ENCODE measurements around the gene C5AR1. TPM values are rescaled to one million over a fixed set of nuclear protein-coding genes. Genes with fewer than 3 reads are reported as not detected.
"Not testable (repeated sequence)": the region's sequence is repeated elsewhere in the genome, so short reads cannot be mapped to it uniquely, and the experiment has no call there.

The C5AR1 gene
- total RNA-seq, 2 experiments from 2014 or later = 0.65 to 2.2 TPM

DNA sequence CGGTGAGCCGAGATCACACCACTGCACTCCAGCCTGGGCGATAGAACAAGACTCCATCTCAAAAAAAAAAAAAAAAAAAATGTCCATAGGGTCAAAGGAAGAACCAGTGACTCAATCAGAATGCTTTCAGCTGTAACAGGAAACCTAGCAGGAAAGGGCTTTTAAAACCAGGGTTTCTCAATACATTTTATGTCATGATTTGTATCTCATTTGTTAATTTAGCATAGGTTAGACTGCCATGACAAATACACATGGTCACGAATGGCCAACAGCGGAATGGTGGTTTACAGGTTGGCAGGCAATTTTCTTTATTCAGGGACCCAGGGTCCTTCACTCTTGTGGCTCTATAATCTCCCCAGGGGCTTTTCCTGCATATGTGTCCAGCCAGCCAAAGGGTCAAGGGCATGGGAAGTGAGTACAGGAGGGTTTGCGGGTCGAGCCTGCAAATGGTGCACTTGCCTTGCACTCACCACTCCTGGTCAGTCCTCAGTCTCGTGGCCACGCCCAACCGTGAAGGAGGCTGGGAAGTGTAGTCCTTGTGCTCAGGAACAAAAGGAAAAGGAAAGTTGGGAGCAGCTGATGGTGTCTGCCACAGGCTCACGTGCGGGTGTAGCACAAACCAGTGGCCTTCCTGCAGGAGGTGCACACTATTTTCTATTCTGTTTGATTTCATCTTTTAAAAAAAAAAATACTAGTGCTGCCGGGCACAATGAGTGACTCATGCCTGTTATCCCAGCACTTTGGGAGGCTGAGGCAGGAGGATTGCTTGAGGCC lies 54.3 kb downstream of the C5AR1 start:
- POLR2A ChIA-PET = interaction anchor here (0.6 kb wide), 1 partner anchor 37 kb away, joined by 5 read pairs; no protein-coding TSS in a partner anchor
- no peaks in the 10 kb centered on the region for H3K27me3 Mint-ChIP-seq
- no peak overlapping the region for H3K4me3 Mint-ChIP-seq
- H3K9me3 Mint-ChIP-seq = no peaks in the 10 kb centered on the region
- DNase-seq = no peak
- TF ChIP-seq CTCF (IDR thresholded peaks at IDR 0.05) = no peak
- no peak overlapping the region for H3K27ac Mint-ChIP-seq
- no peaks in the 10 kb centered on the region for H3K4me1 Mint-ChIP-seq (ENCODE audit: low read depth)
- peaks cover 37% of the 10 kb centered on the region for H3K36me3 Mint-ChIP-seq (ENCODE audit: low read depth)
- ATAC-seq = no peak
- intact Hi-C loops (cut with micrococcal nuclease) = no loop called here
- CTCF ChIA-PET = interaction anchor here (1.1 kb wide), 1 partner anchor 15 kb away, joined by 3 read pairs; the partner anchor contains the start of gene DHX34

GRCh38 chr19:47365455-47365854 lies 55.8 kb downstream of the C5AR1 start:
- H3K4me1 Mint-ChIP-seq (ENCODE audit: low read depth); DNase-seq; ATAC-seq; H3K27me3 Mint-ChIP-seq; intact Hi-C loops (cut with micrococcal nuclease); H3K9me3 Mint-ChIP-seq; H3K27ac Mint-ChIP-seq; H3K4me3 Mint-ChIP-seq: not testable (repeated sequence)
- peaks cover 37% of the 10 kb centered on the region for H3K36me3 Mint-ChIP-seq (ENCODE audit: low read depth)
- POLR2A ChIA-PET = interaction anchor here (0.6 kb wide), 1 partner anchor 17 kb away, joined by 3 read pairs; no protein-coding TSS in a partner anchor
- CTCF ChIA-PET = interaction anchor here (0.8 kb wide), 1 partner anchor 26 kb away, joined by 3 read pairs; no protein-coding TSS in a partner anchor

GRCh38 chr19:47370045-47370611 lies 60.5 kb downstream of the C5AR1 start:
- Mint-ChIP-seq H3K9me3 (no peaks in the 10 kb centered on the region), H3K36me3 (ENCODE audit: low read depth) (peaks cover 33% of the 10 kb centered on the region), H3K4me1 (ENCODE audit: low read depth) (no peaks in the 10 kb centered on the region), H3K4me3 (no peak overlapping the region), H3K27ac (no peak overlapping the region), H3K27me3 (no peaks in the 10 kb centered on the region)
- DNase-seq (no peak), ATAC-seq (no peak)
- intact Hi-C loops (cut with micrococcal nuclease) = no loop called here
- POLR2A ChIA-PET = no interaction called here
- no peak for TF ChIP-seq CTCF (IDR thresholded peaks at IDR 0.05)
- CTCF ChIA-PET = interaction anchor here (2.1 kb wide), 1 partner anchor 21 kb away, joined by 9 read pairs; no protein-coding TSS in a partner anchor

DNA sequence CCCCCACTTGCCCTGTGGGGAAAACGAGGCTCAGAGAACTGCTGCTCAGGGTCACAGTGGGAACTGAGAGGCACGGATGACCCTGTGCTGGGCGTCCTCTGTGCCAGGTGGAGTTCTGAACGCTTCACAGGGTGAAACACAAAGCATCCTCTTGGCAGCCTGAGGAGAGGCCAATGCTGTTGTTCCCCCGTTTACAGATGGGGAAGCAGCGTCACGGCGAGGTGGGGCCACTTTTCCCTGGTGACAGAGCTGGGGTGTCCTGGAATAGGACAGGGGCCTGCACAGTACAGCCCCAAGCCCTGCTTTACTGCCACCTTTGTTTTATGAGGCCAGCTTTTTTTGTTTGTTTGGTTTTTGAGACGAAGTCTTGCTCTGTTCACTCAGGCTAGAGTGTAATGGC lies 61.6 kb downstream of the C5AR1 start:
- TF ChIP-seq CTCF (IDR thresholded peaks at IDR 0.05) = no peak
- DNase-seq = no peak
- peaks cover 30% of the 10 kb centered on the region for H3K36me3 Mint-ChIP-seq (ENCODE audit: low read depth)
- ATAC-seq = no peak
- H3K9me3 Mint-ChIP-seq = no peaks in the 10 kb centered on the region
- H3K27ac Mint-ChIP-seq = no peak overlapping the region
- H3K4me1 Mint-ChIP-seq (ENCODE audit: low read depth) = no peaks in the 10 kb centered on the region
- intact Hi-C loops (cut with micrococcal nuclease) = no loop called here
- POLR2A ChIA-PET = no interaction called here
- no peak overlapping the region for H3K4me3 Mint-ChIP-seq
- no peaks in the 10 kb centered on the region for H3K27me3 Mint-ChIP-seq
- CTCF ChIA-PET = interaction anchor here (2.1 kb wide), 1 partner anchor 20 kb away, joined by 9 read pairs; no protein-coding TSS in a partner anchor

Other genes with a start within 250 kb of the C5AR1 start
- 10 to 100 TPM; 68.5 to 70.2 TPM for gene ZC3H4, start 196.1 kb upstream of the C5AR1 start, total RNA-seq
- gene SAE1, start 179.0 kb upstream of the C5AR1 start, total RNA-seq = 100 to 1,000 TPM; 125 to 127 TPM
- gene BBC3, start 78.7 kb upstream of the C5AR1 start, total RNA-seq = 10 to 100 TPM; 23.2 to 26.2 TPM
- gene CCDC9, start 53.3 kb upstream of the C5AR1 start, total RNA-seq = 10 to 100 TPM; 24.4 to 27.0 TPM
- gene INAFM1, start 35.0 kb upstream of the C5AR1 start, total RNA-seq = 10 to 100 TPM; 11.4 to 12.7 TPM
- under 1 TPM in 1 of 2 experiments, not detected in 1; 0.18 TPM for gene C5AR2, start 22.3 kb downstream of the C5AR1 start, total RNA-seq
- 10 to 100 TPM; 14.2 to 14.9 TPM for gene DHX34, start 39.5 kb downstream of the C5AR1 start, total RNA-seq
- gene MEIS3, start 109.7 kb downstream of the C5AR1 start, total RNA-seq = not detected
- under 1 TPM; 0.18 to 0.43 TPM for gene SLC8A2, start 162.0 kb downstream of the C5AR1 start, total RNA-seq
- 10 to 100 TPM; 10.4 to 11.0 TPM for gene KPTN, start 174.4 kb downstream of the C5AR1 start, total RNA-seq
- 10 to 100 TPM; 43.9 to 47.2 TPM for gene NAPA, start 205.2 kb downstream of the C5AR1 start, total RNA-seq